Stimulated activated CD4-positive, alpha-beta T cell treated with anti-CD3 and anti-CD28 coated beads, Interleukin-4, amount 100 ng/mL, for 1 hour (primary cell): Measurements from ENCODE around the gene MS4A18.

Source experiments
- DNase-seq: peaks from one replicate; pipeline ENCODE4 v3.0.0-alpha.2; 2020

Gene MS4A18

GRCh38 chr11:60790726-60791125 is 66.2 kb downstream of the MS4A18 start:
- no peak for DNase-seq

DNA sequence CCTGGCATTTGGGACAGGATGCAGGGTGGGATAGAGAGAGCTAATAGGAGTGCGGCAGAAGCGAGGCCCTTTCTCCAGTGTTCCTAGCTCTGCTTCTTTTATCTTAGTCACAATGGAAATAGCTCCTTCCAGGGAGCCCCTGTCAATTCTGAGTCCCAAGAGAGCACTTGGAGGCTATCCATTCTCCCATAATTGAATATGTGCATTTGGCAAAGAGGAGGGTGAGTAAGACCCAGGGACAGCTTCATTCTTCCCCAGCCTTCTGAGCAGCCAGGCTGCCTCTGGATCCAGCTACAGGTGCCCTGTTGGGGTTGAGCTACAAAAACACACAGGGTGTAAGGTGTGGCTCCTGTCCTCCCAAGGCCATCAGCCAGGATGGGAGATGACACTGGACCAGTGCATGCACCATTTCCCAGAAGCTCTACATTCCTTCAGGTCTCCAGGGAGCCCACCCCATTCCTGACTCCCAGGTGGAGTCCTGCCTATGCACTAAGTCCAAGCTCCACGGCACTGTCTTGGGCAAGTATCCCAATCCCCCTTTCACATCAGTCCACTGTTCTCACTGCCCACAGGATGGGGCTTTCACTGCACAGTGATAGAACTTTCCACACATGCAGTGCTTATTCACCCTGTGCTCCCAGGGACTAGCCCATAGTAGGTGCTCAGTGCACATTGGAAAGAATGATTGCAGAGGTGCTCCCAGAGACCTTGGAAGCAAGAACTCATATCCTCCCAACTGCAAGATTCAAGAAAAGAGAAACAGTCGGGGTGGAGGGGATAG is 66.8 kb downstream of the MS4A18 start:
- DNase-seq, result no peak

- DNase-seq, result no peak
Measured at GRCh38 chr11:60792521-60792920, 68.0 kb downstream of the MS4A18 start.
